GM06990 (cell line): ENCODE measurements around the gene CAMK2B.

Experiments
- DNase-seq: peaks from one replicate; pipeline ENCODE4 v3.0.0-alpha.2; 2011; ENCODE audit not compliant: insufficient read length; ENCODE audit errors: extremely low read depth
- H3K27me3 ChIP-seq: replicated peaks from 2 replicates; pipeline ENCODE4 v1.6.0; 2011; ENCODE audit warnings: low read length; ENCODE audit not compliant: control insufficient read depth, insufficient read depth
- H3K36me3 ChIP-seq: 2 replicates; pipeline ENCODE4 v1.5.1; 2011; ENCODE audit warnings: low read length; ENCODE audit not compliant: control insufficient read depth, insufficient read depth
- H3K4me3 ChIP-seq: replicated peaks from 2 replicates; pipeline ENCODE4 v1.5.1; 2011; ENCODE audit warnings: low read depth, mild to moderate bottlenecking, control low read depth, low read length
- TF ChIP-seq, protein P1 (sequence below): IDR thresholded peaks from 2 replicates; pipeline ENCODE4 v1.5.1; 2011; ENCODE audit warnings: low read length, control low read depth, mild to moderate bottlenecking, inconsistent platforms; ENCODE audit not compliant: insufficient read depth, poor library complexity, severe bottlenecking

The CAMK2B gene

DNA sequence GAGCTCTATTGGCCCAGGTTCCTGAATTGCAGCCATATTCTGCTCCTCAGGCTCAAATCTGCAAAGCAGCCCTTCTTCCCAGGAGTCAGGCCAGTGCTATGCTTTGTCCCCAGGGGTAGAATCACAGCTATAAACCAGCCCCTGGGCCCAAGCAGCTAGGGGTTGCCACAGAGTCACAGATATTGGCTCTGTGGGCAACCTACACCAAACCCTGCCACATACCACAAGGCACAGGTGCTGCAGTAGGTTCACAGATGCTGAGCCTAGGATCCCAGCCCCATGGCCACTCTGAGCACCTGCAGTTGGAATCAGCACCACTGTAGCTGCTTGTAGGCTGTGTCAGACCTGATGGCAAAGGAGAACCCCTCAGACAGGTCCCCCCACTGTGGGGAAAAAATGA is 43.1 kb upstream of the CAMK2B start:
- no peak for DNase-seq
- Histone ChIP-seq H3K27me3 (no peaks in the 10 kb centered on the region), H3K36me3 (no peaks in the 10 kb centered on the region), H3K4me3 (no peak overlapping the region)
- TF ChIP-seq, protein P1, sequence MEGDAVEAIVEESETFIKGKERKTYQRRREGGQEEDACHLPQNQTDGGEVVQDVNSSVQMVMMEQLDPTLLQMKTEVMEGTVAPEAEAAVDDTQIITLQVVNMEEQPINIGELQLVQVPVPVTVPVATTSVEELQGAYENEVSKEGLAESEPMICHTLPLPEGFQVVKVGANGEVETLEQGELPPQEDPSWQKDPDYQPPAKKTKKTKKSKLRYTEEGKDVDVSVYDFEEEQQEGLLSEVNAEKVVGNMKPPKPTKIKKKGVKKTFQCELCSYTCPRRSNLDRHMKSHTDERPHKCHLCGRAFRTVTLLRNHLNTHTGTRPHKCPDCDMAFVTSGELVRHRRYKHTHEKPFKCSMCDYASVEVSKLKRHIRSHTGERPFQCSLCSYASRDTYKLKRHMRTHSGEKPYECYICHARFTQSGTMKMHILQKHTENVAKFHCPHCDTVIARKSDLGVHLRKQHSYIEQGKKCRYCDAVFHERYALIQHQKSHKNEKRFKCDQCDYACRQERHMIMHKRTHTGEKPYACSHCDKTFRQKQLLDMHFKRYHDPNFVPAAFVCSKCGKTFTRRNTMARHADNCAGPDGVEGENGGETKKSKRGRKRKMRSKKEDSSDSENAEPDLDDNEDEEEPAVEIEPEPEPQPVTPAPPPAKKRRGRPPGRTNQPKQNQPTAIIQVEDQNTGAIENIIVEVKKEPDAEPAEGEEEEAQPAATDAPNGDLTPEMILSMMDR: no peak

DNA sequence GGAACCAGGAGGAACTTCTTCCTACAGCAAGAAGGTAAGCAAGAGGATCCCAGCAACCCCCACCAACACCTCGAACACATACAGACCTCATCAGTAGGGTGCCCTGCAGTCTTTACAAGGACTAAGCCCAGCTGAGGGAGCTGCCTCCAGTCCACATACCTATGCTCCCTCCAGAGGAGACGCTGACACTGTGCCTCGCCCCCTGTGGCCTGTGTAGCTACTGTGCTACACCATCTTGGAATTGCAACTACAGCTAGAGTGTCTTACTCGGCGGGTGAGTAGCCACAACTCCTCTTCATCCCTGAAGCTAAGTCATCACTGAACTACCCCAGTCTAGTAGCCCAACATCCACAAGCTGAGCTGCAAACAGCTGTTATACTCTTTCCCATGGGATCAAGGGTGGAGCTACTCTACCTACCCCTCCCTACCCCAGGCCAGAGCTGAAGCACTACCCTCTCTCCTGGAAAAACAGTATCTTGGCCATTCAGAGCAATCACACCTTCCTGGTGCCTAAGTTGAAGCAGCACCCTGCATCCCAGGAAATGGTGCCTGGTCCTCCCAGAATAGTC is 42.2 kb upstream of the CAMK2B start:
- TF ChIP-seq, protein P1: no peak
- Histone ChIP-seq H3K36me3 (no peaks in the 10 kb centered on the region), H3K4me3 (no peak overlapping the region), H3K27me3 (no peaks in the 10 kb centered on the region)
- DNase-seq: no peak

DNA sequence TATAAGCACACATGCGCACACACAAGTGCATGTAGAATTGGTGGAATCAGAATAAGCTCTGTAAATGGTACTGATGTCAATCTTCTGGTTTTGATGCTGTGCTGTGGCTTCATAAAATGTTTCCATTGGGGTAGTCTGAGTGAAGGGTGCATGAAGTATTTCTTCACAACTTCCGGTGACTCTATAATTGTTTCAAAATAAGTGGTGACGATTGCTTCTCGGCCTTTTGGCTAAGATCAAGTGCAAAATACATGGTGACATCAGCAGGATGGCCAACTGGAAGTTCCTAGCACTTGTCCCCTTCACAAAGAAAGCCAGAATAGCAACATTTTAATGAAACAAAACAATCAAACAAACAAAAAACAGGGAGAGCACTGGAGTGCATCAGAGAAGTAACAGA is 41.6 kb upstream of the CAMK2B start:
- no peaks in the 10 kb centered on the region for H3K36me3 ChIP-seq
- no peak for DNase-seq
- TF ChIP-seq, protein P1: no peak
- no peaks in the 10 kb centered on the region for H3K27me3 ChIP-seq
- no peak overlapping the region for H3K4me3 ChIP-seq

DNA sequence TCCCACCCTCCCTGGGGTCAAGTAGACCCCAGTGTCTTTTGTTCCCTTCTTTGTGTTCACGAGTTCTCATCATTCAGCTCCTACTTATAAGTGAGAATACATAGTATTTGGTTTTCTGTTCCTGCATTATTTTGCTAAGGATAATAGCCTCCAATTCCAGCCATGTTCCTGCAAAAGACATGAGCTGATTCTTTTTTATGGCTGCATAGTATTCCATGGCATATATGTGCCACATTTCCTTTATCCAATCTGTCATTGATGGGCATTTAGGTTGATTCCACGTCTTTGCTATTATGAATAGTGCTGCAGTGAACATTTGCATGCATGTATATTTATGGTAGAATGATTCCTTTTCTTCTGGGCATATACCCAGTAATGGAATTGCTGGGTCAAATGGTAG is 28.3 kb upstream of the CAMK2B start:
- Histone ChIP-seq H3K36me3 (no peaks in the 10 kb centered on the region), H3K27me3 (no peaks in the 10 kb centered on the region), H3K4me3 (no peak overlapping the region)
- TF ChIP-seq, protein P1: no peak
- no peak for DNase-seq

DNA sequence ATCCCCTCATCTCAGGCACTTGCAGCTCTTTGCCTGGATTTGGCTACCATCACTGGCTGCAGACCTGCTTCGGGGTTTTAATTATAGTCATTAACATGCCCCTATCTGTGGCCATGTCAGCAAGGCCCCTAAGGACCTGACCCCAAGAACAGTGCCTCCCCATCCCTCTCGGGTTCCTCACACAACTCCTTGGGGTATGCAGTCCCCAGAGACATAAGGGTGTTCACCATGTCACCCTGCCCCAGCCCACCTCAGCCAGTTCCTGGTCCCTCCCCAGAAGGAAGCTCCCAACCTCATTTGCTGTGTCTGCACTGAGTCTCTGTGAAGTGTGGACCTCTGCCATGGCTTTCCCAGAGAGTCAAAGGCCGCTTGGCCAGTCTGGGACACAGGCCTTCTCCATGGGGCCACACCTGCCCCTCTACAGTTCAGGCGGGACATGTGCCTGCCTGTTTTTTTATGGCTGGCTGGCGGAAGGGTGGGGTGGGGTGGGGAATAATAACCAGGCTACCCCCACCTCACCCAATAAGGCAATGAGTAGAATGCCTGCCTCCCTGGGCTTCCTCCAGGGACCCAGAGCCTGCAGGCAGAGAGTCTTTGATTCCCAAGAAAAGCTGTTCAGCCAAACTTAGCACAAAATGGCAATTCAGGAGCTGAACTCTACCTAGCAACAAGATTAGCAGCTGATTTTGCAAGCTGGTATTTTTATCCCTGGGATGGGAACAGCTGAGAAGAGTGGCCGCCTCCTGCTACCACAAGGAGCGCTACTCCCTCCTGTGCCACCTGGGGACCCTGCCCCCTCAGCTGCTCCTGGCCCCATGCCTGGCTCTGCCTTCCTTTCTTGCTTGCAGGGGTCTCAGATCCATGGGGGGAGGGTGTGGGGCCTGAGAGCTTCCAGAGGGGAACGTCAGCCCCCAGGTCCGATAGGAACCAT is 23.7 kb upstream of the CAMK2B start:
- Histone ChIP-seq H3K36me3 (no peaks in the 10 kb centered on the region), H3K27me3 (no peaks in the 10 kb centered on the region), H3K4me3 (no peak overlapping the region)
- TF ChIP-seq, protein P1: no peak
- DNase-seq: no peak

DNA sequence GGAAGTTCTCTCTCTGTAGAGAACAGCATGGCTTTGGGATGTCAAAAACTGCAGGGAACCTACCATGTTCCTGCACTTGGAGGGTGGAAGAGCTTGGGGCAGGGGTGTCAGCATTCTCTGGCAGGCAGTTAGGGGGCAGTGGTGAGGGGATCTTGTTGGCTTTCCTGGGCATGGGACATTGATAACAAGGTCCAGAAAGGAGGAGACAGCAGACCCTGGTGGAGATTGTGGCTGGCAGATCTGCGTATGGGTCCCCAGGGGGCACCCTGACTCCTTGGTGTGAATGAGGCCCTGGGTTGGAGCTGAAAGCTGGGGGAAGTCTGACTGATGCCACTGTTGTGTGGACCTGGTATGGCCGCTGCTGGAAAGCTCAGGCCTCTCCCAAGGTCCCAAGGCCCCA is 22.9 kb upstream of the CAMK2B start:
- no peaks in the 10 kb centered on the region for H3K27me3 ChIP-seq
- no peaks in the 10 kb centered on the region for H3K36me3 ChIP-seq
- no peak overlapping the region for H3K4me3 ChIP-seq
- TF ChIP-seq, protein P1: peak; percentile 61
- DNase-seq: no peak
